Transverse colon (tissue), 4 donors: Measurements from ENCODE around the gene ALG13. TPM values are rescaled to one million over a fixed set of nuclear protein-coding genes. Genes with fewer than 3 reads are reported as not detected.

Experiments used
- DNase-seq: peaks from one replicate; pipeline ENCODE4 v3.0.0-alpha.2; 2019
- H3K27ac ChIP-seq, 4 donors: fragments of 200-600 bp; sonication (generic); 2 replicates each; pipeline ENCODE4 v1.5.1; 2016 to 2018; ENCODE audit warnings: inconsistent platforms in 4 of 4
- H3K27me3 ChIP-seq: fragments of 200-600 bp; sonication (generic); 2 replicates; pipeline ENCODE4 v1.5.1; 2017; ENCODE audit warnings: inconsistent platforms
- H3K36me3 ChIP-seq, 4 donors: fragments of 200-600 bp; sonication (generic); 2 replicates each; pipeline ENCODE4 v1.5.1; 2017 to 2019; ENCODE audit warnings: inconsistent platforms in 4 of 4
- H3K4me1 ChIP-seq, 4 donors: fragments of 200-600 bp; sonication (generic); 2 replicates each; pipeline ENCODE4 v1.5.1; 2017 to 2020; ENCODE audit warnings: inconsistent platforms in 4 of 4
- H3K4me3 ChIP-seq, 4 donors: fragments of 200-600 bp; sonication (generic); 1 replicate in 1 of 4; 2 replicates in 3 of 4; pipeline versions ENCODE4 v1.5.1 to v1.6.1; 2017 to 2019; ENCODE audit warnings: inconsistent platforms in 4 of 4
- H3K9me3 ChIP-seq, 2 donors: fragments of 200-600 bp; sonication (generic); 2 replicates each; pipeline ENCODE4 v1.5.1; 2017 to 2019; ENCODE audit warnings: inconsistent platforms in 2 of 2
- EP300 ChIP-seq: sonication (generic); formaldehyde crosslinking; IDR thresholded peaks from one replicate; pipeline ENCODE4 v1.6.1; 2017; ENCODE audit warnings: antibody characterized with exemption, low read depth
- POLR2A ChIP-seq: fragments of 450-650 bp; IDR thresholded peaks from one replicate; pipeline ENCODE4 v1.6.1; 2016; ENCODE audit warnings: antibody characterized with exemption, mild to moderate bottlenecking, moderate library complexity
- POLR2AphosphoS5 ChIP-seq, 3 donors: sonication (generic); formaldehyde crosslinking; IDR thresholded peaks; one replicate each; pipeline ENCODE4 v1.6.1; 2016; ENCODE audit warnings: antibody characterized with exemption in 3 of 3
- WGBS, 2 donors: methylation state at CpG; one replicate each; pipeline ENCODE4 v1.1.5; 2018; ENCODE audit warnings: low coverage in 1 of 2; 5-methylcytosine and 5-hydroxymethylcytosine counted together
- in situ Hi-C, 4 donors: fragments of 200-750 bp; cut with MboI; loops; one replicate each; pipeline versions ENCODE4 v1.15.0 to v1.15.1; 2017; ENCODE audit warnings: low sequenced_read_pairs in 3 of 4, low pct_ligation_motif_present in 1 of 4, low pct_unique_long_range_greater_than_20kb in 1 of 4
- intact Hi-C: fragments of 100-400 bp; cut with DNase I; formaldehyde crosslinking; loops from one replicate; pipeline ENCODE4 v1.15.1; 2023; ENCODE audit warnings: low total_unique reads
- total RNA-seq, 4 donors: library from RNA; depleted of rRNA; stranded (reverse); fragments of >200 nt; gene quantifications; one replicate each; pipeline ENCODE4 v1.1.0, GENCODE V29; 2016
- TF ChIP-seq, protein P1 (sequence below), 5 experiments: fragments of 200-600 bp in 3 of 5; fragments of 450-650 bp in 2 of 5; sonication (generic) in 3 of 5; IDR thresholded peaks; 1 replicate in 2 of 5; 2 replicates in 3 of 5; pipeline ENCODE4 v1.5.1; 2016 to 2017; ENCODE audit warnings: antibody characterized with exemption in 5 of 5, inconsistent platforms in 3 of 5, mild to moderate bottlenecking in 2 of 5, moderate library complexity in 1 of 5

The ALG13 gene
- total RNA-seq, 4 donors from 2014 or later, result 64.7 to 130 (median 74.1) TPM

DNA sequence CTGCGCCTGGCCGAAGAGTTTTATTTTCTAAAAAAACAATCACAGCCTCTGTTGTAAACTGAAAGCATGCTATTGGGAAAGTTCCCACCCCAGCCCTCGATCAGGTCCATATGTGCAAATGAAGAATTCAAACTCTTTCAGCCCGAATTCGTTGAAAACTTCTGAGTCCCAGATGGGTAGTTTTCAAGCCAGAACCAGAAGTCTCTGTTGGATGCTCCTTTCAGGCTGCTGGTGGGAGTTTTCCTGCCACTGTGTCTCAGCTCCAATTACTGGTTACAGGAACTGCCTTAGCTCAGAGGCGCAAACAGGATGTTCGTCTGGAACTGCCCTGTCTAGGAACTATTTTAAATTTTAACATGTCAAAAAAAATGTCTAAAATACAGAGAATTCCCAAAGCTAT, 9.3 kb upstream of the ALG13 start:
- WGBS, 2 donors, result 60 to 75% methylated on average over 1 to 7 of the region's 7 CpGs
- H3K9me3 ChIP-seq, result no peaks in the 10 kb centered on the region
- no peak overlapping the region for H3K4me3 ChIP-seq
- TF ChIP-seq POLR2A (no peak), POLR2AphosphoS5 (IDR thresholded peaks at IDR 0.05) (no peak)
- H3K27me3 ChIP-seq, result no peaks in the 10 kb centered on the region
- H3K27ac ChIP-seq, result no peak overlapping the region
- no peak for DNase-seq
- H3K4me1 ChIP-seq, result no peaks in the 10 kb centered on the region
- intact Hi-C loops (no loop called here), in situ Hi-C loops (no loop called here)
- no peaks in the 10 kb centered on the region for H3K36me3 ChIP-seq

DNA sequence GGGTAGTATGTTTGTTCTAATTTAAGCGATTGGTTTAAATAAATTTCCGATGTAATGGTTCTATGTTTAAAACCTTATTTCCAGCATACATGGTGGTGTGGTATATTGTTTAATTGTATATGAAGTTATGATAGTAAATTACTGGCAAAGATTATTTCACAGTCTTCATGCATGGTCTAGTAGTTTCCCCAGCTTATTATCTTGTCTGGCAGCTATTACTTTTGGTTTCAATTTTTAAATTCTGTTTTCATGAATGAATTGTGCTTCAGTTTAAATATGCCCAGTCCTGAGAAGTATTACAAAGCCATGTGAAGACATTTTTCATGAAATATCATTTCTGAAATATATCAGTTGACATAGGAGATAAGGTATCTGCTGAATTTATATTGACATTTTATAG, 6.3 kb downstream of the ALG13 start:
- peaks cover 0 to 7% (median 3%) of the 10 kb centered on the region in 4 donors for H3K4me1 ChIP-seq
- intact Hi-C loops, result no loop called here
- WGBS, 2 donors, result 80 to 91% methylated on average over 1 to 2 of the region's 2 CpGs
- no peaks in the 10 kb centered on the region for H3K9me3 ChIP-seq
- DNase-seq, result no peak
- no peaks in the 10 kb centered on the region for H3K27me3 ChIP-seq
- TF ChIP-seq POLR2A, result no peak
- no peak for TF ChIP-seq POLR2AphosphoS5 (IDR thresholded peaks at IDR 0.05)
- H3K27ac ChIP-seq, result no peak overlapping the region
- H3K4me3 ChIP-seq, result no peak overlapping the region
- peaks cover 0 to 5% (median 0%) of the 10 kb centered on the region in 4 donors for H3K36me3 ChIP-seq
- in situ Hi-C loops, result no loop called here

DNA sequence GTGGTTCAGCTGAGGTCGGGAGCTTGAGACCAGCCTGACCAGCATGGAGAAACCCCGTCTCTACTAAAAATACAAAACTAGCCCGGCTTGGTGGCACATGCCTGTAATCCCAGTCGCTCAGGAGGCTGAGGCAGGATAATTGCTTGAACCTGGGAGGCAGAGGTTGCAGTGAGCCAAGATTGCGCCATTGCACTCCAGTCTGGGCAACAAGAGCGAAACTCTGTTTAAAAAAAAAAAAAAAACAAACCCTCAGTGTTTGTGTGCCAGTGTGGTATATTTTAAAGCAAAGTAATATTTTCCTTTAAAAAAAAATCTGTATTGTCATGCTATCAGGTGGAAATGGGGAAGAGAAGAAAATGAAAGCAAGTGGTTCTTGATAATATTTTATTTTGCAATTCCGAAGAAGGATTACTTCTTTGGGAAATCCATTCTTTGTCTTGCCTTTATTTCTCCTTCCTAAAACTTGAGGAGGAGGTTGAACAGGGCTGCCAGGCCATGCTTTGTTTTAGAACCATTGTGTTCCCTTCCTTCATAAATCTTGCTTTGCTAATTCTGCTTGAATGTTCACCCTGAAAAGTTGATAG, 14.4 kb downstream of the ALG13 start:
- Histone ChIP-seq H3K36me3 (no peaks in the 10 kb centered on the region), H3K27ac (no peak overlapping the region), H3K4me3 (no peak overlapping the region), H3K4me1 (no peaks in the 10 kb centered on the region), H3K27me3 (no peaks in the 10 kb centered on the region), H3K9me3 (no peaks in the 10 kb centered on the region)
- DNase-seq, result no peak
- in situ Hi-C loops, result no loop called here
- TF ChIP-seq POLR2A (no peak), POLR2AphosphoS5 (IDR thresholded peaks at IDR 0.05) (no peak), EP300 (no peak)
- TF ChIP-seq, protein P1, sequence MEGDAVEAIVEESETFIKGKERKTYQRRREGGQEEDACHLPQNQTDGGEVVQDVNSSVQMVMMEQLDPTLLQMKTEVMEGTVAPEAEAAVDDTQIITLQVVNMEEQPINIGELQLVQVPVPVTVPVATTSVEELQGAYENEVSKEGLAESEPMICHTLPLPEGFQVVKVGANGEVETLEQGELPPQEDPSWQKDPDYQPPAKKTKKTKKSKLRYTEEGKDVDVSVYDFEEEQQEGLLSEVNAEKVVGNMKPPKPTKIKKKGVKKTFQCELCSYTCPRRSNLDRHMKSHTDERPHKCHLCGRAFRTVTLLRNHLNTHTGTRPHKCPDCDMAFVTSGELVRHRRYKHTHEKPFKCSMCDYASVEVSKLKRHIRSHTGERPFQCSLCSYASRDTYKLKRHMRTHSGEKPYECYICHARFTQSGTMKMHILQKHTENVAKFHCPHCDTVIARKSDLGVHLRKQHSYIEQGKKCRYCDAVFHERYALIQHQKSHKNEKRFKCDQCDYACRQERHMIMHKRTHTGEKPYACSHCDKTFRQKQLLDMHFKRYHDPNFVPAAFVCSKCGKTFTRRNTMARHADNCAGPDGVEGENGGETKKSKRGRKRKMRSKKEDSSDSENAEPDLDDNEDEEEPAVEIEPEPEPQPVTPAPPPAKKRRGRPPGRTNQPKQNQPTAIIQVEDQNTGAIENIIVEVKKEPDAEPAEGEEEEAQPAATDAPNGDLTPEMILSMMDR (IDR thresholded peaks at IDR 0.05), result no peak
- intact Hi-C loops, result no loop called here
- WGBS, 2 donors, result 67 to 85% methylated on average over 1 to 7 of the region's 7 CpGs

DNA sequence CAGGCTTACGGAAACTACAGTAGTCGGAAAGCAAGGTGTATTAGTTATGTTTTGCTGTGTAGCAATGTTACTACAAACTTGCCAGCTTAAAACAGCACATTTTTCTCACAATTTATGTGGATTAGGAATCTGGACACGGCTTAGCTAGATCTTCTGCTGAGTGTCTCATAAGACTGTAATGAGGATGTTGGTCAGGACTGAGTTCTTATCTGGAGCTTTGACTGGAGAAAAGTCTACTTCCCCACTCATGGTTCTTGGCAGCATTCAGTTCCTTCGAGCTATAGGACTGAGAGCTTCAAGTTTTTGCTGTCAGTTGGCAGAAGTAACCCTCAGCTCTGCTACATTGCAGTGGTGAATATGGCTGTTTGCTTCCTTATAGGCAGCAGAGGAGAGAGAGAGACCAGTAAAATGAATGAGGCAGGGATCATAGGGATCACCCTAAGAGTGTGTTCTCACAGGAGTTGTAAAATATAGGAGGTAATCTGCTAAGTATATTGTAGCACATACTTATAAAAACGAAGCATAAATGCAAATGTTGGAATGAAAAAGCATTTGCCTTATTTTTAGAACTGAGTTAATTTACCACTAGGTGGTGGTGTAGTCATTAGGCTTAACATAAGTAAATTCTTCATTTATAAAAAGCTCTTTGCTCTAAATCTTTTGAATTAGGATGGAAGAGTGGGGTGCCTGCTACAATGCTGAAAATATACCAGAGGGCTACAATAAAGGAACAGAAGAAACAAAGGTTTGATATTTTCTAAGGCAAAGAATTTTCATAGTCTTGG, 38.6 kb downstream of the ALG13 start:
- TF ChIP-seq, protein P1 (IDR thresholded peaks at IDR 0.05), result no peak
- TF ChIP-seq POLR2AphosphoS5 (IDR thresholded peaks at IDR 0.05), result no peak
- TF ChIP-seq POLR2A, result no peak
- TF ChIP-seq EP300, result no peak
- intact Hi-C loops, result no loop called here
- Histone ChIP-seq H3K27me3 (no peaks in the 10 kb centered on the region), H3K36me3 (no peaks in the 10 kb centered on the region), H3K9me3 (no peaks in the 10 kb centered on the region), H3K27ac (no peak overlapping the region), H3K4me1 (no peaks in the 10 kb centered on the region), H3K4me3 (no peak overlapping the region)
- no peak for DNase-seq
- in situ Hi-C loops, result no loop called here
- 0 to 65% methylated on average over 1 to 5 of the region's 5 CpGs for WGBS, 2 donors

DNA sequence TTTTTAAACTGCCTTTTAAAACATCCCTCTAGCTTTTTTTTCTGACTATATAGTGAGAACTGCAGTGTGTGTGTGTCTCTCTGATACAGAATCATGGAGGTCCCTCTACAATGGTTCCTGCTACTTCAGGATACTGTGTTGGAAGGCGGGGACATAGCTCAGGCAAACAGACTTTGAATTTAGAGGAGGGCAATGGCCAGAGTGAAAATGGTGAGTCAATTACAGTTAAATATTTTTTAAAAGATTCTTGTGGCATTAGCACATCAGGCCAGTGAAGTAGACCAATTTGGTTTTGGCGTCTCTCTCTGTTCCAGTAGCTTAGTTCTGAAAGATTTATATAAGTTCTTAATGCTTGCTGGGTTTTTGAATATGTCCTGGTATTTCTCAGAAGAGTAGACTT, 47.1 kb downstream of the ALG13 start:
- intact Hi-C loops (no loop called here), in situ Hi-C loops (no loop called here)
- TF ChIP-seq POLR2A (no peak), POLR2AphosphoS5 (IDR thresholded peaks at IDR 0.05) (no peak), EP300 (no peak)
- TF ChIP-seq, protein P1 (IDR thresholded peaks at IDR 0.05), result no peak
- Histone ChIP-seq H3K36me3 (no peaks in the 10 kb centered on the region), H3K9me3 (no peaks in the 10 kb centered on the region), H3K4me3 (no peak overlapping the region), H3K4me1 (no peaks in the 10 kb centered on the region), H3K27me3 (no peaks in the 10 kb centered on the region), H3K27ac (no peak overlapping the region)
- 85% methylated on average over 2 of the region's 2 CpGs; no CpG with 5 or more reads in 1 of the 2 donors for WGBS, 2 donors
- DNase-seq, result no peak
